Astrocyte of the spinal cord (primary cell): ENCODE measurements around the gene FCHO2.

Experiments
- DNase-seq: peaks from one replicate; pipeline ENCODE4 v3.0.0; 2011; ENCODE audit warnings: low read depth, low spot score
- H3K4me3 ChIP-seq: 2 replicates; pipeline ENCODE4 v1.5.1; 2011; ENCODE audit warnings: low read depth, mild to moderate bottlenecking, low read length, moderate library complexity
- CTCF ChIP-seq: IDR thresholded peaks from 2 replicates; pipeline ENCODE4 v1.5.1; 2012; ENCODE audit warnings: low read depth, mild to moderate bottlenecking, low read length, inconsistent platforms
- in situ Hi-C: cut with HindIII; loops from 2 replicates; pipeline ENCODE4 v1.10.0; 2017; ENCODE audit warnings: low sequenced_read_pairs

FCHO2 gene

GRCh38 chr5:73081093-73081492 lies 125.3 kb downstream of the FCHO2 start:
- in situ Hi-C loops, result no loop called here
- H3K4me3 ChIP-seq, result no peak overlapping the region
- no peak for TF ChIP-seq CTCF
- no peak for DNase-seq

- H3K4me3 ChIP-seq, result no peak overlapping the region
- peak; percentile 16 for DNase-seq
- in situ Hi-C loops, result no loop called here
- TF ChIP-seq CTCF, result no peak
These were observed 132.2 kb downstream of the FCHO2 start for GRCh38 chr5:73088026-73088425.

- peak; percentile 67 for DNase-seq
These were observed 138.1 kb downstream of the FCHO2 start for GRCh38 chr5:73093943-73094342.

GRCh38 chr5:73094415-73094814 lies 138.6 kb downstream of the FCHO2 start:
- TF ChIP-seq CTCF, result no peak
- in situ Hi-C loops, result no loop called here
- no peak overlapping the region for H3K4me3 ChIP-seq
- no peak for DNase-seq

More at GRCh38 chr5:73093943-73094342, 138.1 kb downstream of the FCHO2 start:
- H3K4me3 ChIP-seq, result no peak overlapping the region
- no peak for TF ChIP-seq CTCF
- in situ Hi-C loops, result no loop called here

GRCh38 chr5:73095564-73096238 lies 139.9 kb downstream of the FCHO2 start:
- DNase-seq, result no peak
- TF ChIP-seq CTCF, result no peak
- H3K4me3 ChIP-seq, result no peak overlapping the region
- in situ Hi-C loops, result no loop called here

- no peak overlapping the region for H3K4me3 ChIP-seq
- no peak for DNase-seq
- no peak for TF ChIP-seq CTCF
- in situ Hi-C loops, result no loop called here
These were observed 140.4 kb downstream of the FCHO2 start for GRCh38 chr5:73096239-73096575.
